ENCODE measurements around the gene COL21A1. TPM values are rescaled to one million over a fixed set of nuclear protein-coding genes. Genes with fewer than 3 reads are reported as not detected.

The COL21A1 gene
- total and polyA plus RNA-seq, 2 of the 4 experiments (the other 2 are of a cell fraction), result 0.05 TPM; not detected in 1

DNA sequence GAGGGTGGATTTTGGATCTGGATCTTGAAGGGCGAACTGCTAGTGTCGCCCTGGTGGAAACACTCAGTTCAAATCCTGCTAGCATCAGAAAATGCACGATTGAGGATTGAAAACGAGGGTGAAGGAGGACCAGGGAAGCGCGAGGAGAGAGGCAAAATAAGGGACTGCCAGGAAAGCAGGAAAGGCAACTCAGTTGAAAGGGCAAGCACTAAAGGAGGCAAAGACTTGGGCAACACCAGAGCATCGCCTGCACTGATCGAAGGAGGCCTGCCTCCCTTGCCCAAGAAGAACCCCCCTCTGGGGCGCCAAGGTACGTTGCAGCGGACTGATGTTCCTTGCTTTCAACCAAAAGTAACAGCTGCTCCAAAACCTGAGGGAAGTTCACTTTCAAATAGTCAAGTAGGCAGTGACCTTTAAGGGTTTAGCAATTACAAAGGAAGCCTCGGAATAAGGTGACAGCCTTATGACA, 308 bp upstream of the COL21A1 start:
- dilution Hi-C loops (cut with HindIII; ENCODE audit: low sequenced_read_pairs, unreplicated experiment) (no loop called here), in situ Hi-C loops (cut with MboI; ENCODE audit: low sequenced_read_pairs) (no loop called here), intact Hi-C loops (cut with micrococcal nuclease) (no loop called here)
- H3K36me3 ChIP-seq (ENCODE audit: control insufficient read depth, insufficient read depth, low read length), result no peaks in the 10 kb centered on the region
- no peak overlapping the region for H3K4ac ChIP-seq (ENCODE audit: low read depth, low read length)
- no peak overlapping the region; the same call in 1 of the 2 replicates for H3K23ac ChIP-seq (ENCODE audit: low read depth, low read length)
- DNase-seq, result no peak
- no peak for TF ChIP-seq MXI1 (IDR thresholded peaks at IDR 0.05; ENCODE audit: borderline replicate concordance, low read depth, low read length)
- TF ChIP-seq, protein P1, sequence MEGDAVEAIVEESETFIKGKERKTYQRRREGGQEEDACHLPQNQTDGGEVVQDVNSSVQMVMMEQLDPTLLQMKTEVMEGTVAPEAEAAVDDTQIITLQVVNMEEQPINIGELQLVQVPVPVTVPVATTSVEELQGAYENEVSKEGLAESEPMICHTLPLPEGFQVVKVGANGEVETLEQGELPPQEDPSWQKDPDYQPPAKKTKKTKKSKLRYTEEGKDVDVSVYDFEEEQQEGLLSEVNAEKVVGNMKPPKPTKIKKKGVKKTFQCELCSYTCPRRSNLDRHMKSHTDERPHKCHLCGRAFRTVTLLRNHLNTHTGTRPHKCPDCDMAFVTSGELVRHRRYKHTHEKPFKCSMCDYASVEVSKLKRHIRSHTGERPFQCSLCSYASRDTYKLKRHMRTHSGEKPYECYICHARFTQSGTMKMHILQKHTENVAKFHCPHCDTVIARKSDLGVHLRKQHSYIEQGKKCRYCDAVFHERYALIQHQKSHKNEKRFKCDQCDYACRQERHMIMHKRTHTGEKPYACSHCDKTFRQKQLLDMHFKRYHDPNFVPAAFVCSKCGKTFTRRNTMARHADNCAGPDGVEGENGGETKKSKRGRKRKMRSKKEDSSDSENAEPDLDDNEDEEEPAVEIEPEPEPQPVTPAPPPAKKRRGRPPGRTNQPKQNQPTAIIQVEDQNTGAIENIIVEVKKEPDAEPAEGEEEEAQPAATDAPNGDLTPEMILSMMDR (conservative IDR thresholded peaks at IDR 0.05; ENCODE audit: low read depth, low read length), result no peak
- TF ChIP-seq FOS (IDR thresholded peaks at IDR 0.05; ENCODE audit: low read depth, low read length), result no peak
- no peak overlapping the region for H4K91ac ChIP-seq (ENCODE audit: insufficient read depth, low read depth, low read length)
- no peak overlapping the region for H2AK5ac ChIP-seq (ENCODE audit: low read depth, low read length)
- peak overlapping the region; percentile 57 for H3K4me2 ChIP-seq (ENCODE audit: low read depth, low read length)
- H2BK20ac ChIP-seq (ENCODE audit: low read depth, low read length), result no peak overlapping the region
- H3K9ac ChIP-seq (ENCODE audit: low read depth, low read length), result no peak overlapping the region; the same call in 1 of the 2 replicates
- H2BK15ac ChIP-seq (ENCODE audit: low read depth, low read length), result no peak overlapping the region
- no peak for ATAC-seq (ENCODE audit: low read depth)
- no peaks in the 10 kb centered on the region for H3K9me1 ChIP-seq (ENCODE audit: insufficient read depth, low read length)
- H3K4me1 ChIP-seq (ENCODE audit: control insufficient read depth, insufficient read depth, low read length), result no peaks in the 10 kb centered on the region
- no peaks in the 10 kb centered on the region for H3K79me1 ChIP-seq (ENCODE audit: low read depth in 1 of 2, low read length in 2 of 2)
- H3K14ac ChIP-seq (replicated peaks; ENCODE audit: low read depth, low read length), result no peak overlapping the region
- H3K4me3 ChIP-seq (ENCODE audit: insufficient read depth, low read depth, low read length), result peak overlapping the region; percentile 27; the same call in 1 of the 2 replicates
- H4K5ac ChIP-seq (ENCODE audit: low read depth, low read length), result no peak overlapping the region
- peak overlapping the region; percentile 79 for H2AFZ ChIP-seq (replicated peaks; ENCODE audit: low read length, poor library complexity)
- CTCF ChIA-PET, result no interaction called here
- no CpG with 5 or more reads among the region's 12 CpGs for WGBS, 2 experiments (ENCODE audit: extremely low coverage in 2 of 2, insufficient read length in 1 of 2)
- H2BK120ac ChIP-seq (ENCODE audit: low read depth, low read length), result no peak overlapping the region
- H3K27ac ChIP-seq (ENCODE audit: insufficient read depth, low read length), result no peak overlapping the region
- no peak overlapping the region for H3K56ac ChIP-seq (ENCODE audit: extremely low read depth, insufficient read depth, low read length)
- POLR2A ChIA-PET (ENCODE audit: unreplicated experiment), result no interaction called here
- BruUV-seq (replicated peaks), result no TSS peak
- H3K9me3 ChIP-seq (ENCODE audit: control insufficient read depth, insufficient read depth, low read length), result no peaks in the 10 kb centered on the region
- no peaks in the 10 kb centered on the region for H4K20me1 ChIP-seq (ENCODE audit: insufficient read depth, low read length)
- H2BK5ac ChIP-seq (ENCODE audit: low read depth, low read length, poor library complexity, severe bottlenecking), result no peak overlapping the region
- no peak overlapping the region for H2AK9ac ChIP-seq (replicated peaks; ENCODE audit: low read depth, low read length, poor library complexity)
- H3K27me3 ChIP-seq (ENCODE audit: control insufficient read depth, insufficient read depth, low read length), result peaks cover 22% of the 10 kb centered on the region
- H3K18ac ChIP-seq (ENCODE audit: low read depth, low read length), result no peak overlapping the region
- no peak overlapping the region for H4K8ac ChIP-seq (ENCODE audit: low read depth in 2 of 2, low read length in 2 of 2)

Measured in IMR-90 (cell line).